NCI-H748 (cell line): ENCODE measurements around the gene EEFSEC.

Experiments
- DNase-seq: peaks from one replicate; lab custom pipeline; 2025; ENCODE audit not compliant: unreplicated experiment; lab: John Stamatoyannopoulos, UW

Gene EEFSEC, protein sequence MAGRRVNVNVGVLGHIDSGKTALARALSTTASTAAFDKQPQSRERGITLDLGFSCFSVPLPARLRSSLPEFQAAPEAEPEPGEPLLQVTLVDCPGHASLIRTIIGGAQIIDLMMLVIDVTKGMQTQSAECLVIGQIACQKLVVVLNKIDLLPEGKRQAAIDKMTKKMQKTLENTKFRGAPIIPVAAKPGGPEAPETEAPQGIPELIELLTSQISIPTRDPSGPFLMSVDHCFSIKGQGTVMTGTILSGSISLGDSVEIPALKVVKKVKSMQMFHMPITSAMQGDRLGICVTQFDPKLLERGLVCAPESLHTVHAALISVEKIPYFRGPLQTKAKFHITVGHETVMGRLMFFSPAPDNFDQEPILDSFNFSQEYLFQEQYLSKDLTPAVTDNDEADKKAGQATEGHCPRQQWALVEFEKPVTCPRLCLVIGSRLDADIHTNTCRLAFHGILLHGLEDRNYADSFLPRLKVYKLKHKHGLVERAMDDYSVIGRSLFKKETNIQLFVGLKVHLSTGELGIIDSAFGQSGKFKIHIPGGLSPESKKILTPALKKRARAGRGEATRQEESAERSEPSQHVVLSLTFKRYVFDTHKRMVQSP

DNA sequence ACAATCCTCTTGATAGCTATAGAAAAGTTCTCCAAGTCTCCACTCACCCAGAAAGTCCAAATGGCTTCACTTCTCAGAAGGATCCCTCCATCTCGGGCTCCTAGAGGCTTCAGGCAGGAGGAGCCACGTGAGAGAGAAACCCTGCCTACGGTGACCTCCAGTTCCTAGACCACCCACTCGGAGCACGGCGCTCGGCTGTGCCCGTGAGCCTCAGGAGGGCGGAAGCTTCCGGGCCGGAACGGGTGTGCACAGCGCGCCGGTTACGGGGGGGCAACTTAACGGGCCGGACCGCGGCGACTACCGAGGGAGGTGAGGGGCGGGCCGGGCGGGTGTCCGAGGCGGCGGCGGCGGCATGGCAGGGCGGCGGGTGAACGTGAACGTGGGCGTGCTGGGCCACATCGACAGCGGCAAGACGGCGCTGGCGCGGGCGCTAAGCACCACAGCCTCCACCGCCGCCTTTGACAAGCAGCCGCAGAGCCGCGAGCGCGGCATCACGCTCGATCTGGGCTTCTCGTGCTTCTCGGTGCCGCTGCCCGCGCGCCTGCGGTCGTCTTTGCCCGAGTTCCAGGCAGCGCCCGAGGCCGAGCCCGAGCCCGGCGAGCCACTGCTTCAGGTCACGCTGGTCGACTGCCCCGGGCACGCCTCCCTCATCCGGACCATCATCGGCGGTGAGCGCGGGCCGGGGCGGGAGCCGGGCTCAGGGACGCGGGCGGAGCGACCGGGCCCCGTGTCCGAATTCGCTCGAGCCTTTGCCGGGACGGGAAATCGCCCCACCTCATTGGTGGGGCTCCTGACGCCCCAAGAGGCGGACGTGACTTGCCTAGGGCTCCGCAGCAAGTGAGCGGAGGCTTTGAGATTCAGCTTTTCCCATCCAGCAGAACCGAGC is at the start of gene EEFSEC:
Gene EEFSEC (plus strand): TSS at position 326 of the 886 bp plus-strand sequence. CDS start 27 bp downstream, at position 353.
- peak; percentile 87 for DNase-seq

DNA sequence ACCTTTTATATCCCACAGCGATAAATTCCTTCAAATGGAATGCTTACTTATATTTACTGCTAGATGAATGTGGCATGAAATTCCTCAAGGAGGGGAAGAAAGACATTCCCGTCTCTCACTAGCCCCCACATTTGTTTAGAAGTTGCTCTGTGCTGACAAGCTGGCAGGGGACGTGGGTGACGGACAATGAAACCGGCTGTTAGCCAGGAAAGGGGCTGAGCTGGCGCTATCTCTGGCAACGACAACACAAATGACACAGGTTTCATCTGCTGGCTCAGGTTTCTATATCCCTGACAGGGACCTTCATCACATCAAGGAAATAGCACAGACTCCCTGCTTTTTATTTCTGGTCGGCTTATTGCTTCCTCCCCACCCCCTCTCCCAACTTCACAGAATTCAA is 45.4 kb upstream of the EEFSEC start:
- DNase-seq = no peak

DNA sequence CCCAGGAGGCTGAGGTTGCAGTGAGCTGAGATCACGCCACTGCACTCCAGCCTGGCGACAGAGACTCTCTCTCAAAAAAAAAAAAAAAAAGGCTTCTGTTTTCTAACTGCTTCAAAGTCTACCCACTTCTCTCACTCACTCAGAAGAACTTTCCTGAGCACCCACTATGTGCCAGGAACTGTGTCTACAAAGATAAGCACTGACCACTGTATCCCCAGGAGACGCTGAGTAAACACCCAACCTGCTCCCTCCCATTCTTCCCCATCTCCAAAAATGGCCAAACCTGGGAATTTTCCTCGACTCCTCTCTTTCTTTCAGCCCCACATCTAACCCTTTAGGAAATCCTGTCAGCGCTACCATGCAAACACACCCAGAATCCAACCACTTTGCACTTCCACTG is 42.1 kb upstream of the EEFSEC start:
- no peak for DNase-seq

DNA sequence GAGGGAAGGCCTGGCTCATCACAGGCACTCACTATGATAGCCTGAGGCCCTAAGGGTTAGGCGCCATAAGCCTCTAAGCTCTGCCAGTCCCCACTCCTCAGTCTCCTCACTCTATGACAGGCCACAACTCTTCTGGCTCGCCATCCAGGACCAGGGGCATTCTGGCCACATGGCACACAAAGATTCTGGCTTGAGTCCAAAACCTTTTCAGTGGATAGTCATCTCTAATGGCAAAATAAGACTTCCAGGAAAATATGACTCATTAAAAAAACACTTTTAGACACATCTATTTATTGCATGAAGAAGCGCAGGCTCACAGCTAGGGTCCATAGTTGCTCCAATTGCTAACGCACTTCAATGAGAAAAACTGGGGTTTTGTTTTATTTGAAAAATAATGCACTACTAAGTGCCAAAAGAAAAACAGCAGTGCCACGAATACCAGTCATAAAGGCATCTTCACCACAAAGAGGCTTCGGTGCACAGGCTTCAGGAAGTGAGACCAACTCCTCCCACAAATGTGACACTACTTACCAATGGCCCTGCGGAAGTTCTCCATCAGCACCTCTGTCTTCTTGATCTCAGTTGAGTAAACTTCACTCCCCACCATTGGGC is 40.8 kb upstream of the EEFSEC start:
- peak; percentile 3 for DNase-seq

DNA sequence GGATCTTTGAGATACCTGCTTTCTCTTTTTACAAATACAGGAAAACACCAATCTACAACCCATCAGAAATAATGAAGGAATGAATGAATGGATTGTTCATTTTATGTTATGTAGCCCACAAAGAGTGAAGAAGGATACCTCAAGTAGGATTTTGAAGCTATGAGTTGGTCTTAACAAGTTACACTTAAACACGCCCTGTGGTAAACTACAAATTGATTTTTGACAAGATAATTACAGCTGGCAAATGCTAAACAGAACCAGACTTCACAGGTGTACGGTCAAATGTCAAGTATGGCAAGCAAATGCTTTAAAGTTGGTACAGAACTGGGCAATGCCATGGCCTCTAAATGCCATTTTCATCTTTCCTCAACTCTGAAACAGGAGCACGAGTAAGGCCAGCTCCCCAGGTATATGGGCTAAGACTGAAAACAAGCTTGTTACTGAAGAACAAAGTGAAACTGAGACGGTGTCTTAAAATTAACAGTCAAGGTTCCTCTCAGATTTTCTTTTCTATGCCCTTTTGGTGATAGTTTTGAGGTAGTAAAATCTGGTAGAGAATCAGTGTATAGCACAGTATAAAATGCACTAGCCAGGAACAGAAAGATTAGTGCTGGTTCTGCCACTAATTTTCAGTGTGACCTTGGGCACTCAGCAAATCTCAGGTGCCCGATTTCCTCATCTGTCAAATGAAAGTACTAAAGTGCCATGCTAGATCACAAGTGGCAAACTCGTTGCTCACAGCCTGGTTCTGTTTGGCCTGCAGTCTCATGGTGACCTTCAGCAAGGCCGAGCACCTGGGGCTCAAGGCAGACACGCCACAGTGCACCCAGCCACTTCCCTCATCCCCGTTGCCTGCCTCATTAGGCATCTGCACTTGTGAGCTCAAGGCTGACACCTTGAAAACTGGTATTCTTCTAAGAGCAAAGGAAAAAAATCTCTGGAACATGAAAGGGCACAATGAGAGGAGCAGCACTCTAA is 39.2 kb upstream of the EEFSEC start:
- no peak for DNase-seq

DNA sequence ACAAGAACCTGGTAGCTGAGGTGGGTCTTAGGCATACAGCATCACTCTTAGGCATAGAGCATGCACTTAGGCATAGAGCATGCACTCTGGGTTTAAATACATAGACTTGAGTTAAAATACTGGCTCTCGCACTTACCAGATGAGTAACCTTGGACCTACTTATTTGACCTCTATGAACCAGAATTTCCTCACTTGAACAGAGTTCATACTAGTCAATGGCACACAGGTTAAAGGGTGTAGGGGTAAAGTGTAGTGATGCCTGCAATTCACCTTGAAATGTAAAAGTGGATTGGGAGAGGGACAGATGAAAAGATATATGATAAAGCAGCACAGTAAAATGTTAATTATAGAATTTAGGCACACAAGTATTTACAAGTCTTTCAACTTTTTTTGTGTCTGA is 31.3 kb upstream of the EEFSEC start:
- DNase-seq = no peak

DNA sequence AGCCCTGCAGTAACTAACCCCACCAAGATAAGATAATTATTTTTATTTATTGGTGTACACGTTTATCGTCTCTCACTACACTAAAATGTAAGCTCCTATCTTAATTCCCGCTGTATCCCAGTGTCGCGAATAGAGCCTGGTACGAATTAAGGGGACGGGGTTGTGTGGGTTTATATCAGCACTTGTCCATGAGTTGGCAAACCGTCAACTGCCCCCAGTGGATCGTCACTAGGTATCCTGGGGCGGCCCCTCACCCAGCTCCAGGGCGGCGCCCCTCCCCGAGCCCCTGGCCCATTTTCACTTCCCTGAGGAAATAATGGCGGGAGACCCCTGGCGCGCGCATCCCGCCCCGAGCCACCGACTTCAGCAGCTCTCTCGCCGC is 30.1 kb upstream of the EEFSEC start:
- no peak for DNase-seq

DNA sequence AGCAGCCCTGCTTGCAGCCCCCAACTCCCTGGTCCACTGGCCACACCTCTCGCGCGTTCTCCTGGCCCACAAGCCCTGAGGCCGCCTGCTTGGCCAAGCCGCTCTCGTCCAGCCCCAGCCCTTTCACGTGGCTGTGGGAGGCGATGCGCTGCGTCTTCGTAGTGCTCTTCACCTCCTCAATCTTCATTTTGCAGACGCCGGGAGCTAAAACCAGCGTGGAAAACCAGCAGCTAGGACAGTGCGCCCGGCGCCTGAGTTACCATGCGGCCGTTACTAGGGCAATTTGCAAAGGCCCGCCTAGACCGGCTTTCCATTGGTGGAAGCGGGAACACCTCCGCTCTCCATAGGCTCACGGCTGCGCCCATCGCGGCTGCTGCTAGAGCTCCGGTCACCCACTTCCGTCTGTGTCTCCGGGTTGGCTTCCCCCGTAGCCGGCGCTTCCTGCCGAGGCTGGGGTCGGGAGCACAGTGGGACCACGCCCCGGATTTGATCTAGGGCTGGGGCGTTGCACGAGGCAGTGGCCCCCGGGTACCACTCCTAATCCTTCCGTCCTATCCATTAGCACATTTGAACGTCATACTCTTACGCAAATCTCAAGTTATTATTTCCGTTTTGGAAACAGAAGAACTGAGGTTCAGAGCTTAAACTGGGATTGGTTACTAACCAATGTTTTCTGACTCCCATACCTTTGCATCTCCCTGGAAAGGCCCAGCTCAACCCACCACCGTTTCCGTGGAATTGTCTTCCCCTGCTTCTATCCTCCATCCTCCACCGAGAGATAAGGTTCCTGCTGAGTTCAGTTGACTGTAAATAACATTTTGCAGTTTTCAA is 29.5 kb upstream of the EEFSEC start, which contains the start of gene RUVBL1:
Gene RUVBL1 (minus strand): TSS at position 275 of the 831 bp plus-strand sequence. CDS start 88 bp downstream, at position 187.
- peak; percentile 98 for DNase-seq

DNA sequence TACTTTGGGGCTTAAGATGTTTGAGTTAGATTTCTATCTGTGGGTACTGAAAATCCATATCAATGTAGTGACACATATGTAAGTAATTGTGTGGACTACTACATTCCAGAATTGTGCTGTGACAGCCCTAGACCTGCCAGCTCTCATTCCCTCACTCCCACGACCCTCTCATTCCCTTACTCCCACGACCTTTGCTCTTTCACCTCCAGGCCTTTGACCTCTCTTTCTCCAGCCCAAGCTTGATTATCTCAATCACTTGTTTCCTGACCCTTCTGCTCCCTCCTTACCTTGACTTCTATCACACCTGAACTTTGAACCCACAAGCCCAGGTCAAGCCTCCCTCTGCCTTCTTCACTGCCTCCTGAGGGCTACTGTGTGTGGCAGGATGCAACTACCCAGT is 26.0 kb upstream of the EEFSEC start:
- no peak for DNase-seq

DNA sequence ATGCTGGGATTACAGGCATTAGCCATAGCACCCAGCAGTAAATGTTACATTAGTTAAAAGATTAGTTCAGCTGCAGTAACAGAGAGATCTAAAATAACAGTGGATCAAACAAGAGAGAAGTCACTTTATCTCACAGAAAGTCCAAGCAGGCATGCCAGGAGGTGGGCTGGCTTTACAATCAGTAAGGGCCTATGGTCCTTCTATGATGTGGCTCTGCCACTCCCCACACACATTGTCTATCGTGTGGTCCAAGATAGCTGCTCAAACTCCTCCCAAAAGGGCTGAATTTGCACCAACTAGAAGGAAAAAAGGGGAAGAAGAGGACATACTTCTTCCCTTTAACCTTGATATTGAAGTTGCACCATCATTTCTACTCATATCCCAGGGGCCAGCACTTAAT is 25.0 kb upstream of the EEFSEC start:
- no peak for DNase-seq

DNA sequence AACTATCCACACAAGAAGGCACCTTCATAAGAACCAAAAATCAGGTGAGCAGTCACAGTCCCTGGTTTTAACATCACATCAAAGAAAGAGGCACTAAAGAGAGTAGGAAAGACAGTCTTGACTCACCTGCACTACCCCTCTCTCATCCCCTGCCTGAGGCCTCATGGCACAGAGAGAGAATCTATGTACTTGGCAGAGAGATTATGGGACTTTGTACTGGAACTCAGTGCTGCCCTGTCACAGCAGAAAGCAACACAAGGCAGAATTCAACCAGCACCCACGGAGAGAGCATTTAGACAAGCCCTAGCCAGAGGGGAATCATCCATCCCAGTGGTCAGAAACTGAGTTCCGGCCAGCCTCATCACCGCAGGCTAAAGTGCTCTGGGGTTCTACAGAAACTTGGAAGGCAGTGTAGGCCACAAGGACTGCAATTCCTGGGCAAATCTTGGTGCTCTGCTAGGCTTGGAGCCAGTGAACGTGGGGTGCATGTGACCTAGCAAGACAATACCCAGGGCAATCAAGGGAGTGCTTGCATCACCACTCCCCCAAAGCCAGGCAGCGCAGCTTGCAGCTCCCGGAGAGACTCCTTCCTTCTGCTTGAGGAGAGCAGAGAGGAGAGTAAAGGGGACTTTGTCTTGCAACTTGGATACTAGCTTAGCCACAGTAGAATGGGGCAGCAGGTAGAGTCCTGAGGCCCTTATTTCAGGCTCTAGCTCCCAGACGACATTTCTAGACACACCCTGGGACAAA is 21.2 kb upstream of the EEFSEC start:
- no peak for DNase-seq

DNA sequence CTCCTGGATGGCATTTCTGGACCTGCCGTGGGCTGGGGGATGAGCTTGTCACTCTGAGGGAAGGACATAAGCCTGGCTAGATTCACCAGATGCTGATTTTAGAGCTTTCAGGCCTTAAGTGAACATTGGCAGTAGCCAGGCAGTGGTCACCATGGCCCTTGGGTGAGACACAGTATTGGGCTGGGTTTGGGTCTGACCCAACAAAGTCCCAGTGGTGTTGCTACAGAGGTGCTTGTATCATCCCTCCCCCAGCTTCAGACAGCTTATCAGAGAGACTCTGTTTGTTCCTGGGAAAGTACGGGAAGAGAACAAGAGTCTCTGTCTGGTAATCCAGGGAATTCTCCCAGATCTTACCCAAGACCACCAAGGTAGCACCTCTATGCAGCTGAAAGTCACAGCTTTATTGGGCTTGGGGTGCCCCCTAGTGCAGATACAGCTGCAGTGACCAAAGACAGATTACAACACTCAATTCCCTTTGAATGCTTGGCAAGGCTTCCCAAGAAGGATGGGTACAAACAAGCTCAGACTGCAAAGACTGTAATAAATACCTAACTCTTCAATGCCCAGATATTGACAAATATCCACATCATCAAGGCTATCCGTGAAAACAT is 19.9 kb upstream of the EEFSEC start:
- DNase-seq = peak; percentile 47

DNA sequence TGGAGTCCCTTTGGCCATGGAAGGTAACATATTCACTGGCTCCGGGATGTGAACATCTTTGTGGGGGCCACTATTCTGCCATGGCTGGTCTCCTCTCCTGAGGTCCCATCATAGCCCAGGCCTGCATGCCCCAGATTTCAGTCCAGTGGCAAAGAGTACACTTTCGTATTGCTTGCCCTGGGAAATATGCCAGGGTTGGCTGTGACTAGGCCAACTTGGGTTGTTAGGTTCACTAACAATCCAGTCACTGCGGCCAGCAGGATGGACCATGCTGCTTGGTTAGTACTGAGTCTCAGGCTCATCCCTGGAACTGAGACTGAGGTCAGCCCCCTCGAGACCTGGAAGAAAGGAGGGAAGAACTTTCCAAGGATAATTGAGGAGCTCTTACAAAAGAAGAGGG is 9.8 kb upstream of the EEFSEC start:
- no peak for DNase-seq

DNA sequence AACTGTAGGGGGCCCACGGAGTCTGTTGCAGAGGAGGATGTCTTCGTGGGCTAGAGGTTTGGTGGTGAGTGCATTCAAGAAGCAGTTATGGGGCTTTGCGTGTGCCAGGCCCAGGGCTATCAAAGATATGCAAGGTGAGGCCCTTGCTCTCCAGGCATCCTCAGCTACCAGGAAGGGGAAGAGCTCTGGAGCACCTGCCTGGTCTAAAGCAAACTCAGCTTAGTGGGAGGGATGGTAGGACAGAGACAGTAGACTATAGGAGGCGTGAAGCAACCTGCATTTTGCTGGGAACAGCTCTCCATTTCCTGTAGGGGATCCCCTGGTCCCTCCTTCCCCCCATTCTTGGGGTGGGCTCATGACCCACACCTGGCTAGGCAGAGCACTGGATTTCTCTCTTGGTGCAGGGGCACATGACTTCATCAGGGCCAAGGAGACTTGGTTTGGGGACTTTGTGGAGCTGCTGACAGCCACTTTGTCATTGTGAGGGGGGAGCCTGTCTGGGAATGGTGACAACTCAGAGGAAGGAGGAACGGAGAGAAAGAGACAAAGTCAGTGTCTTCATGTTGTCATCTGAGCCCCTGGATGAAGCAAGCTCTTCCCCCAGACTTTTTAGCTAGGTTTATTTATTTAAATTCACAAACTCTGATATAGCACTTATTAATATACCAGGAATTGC is 8.6 kb upstream of the EEFSEC start:
- peak; percentile 6 for DNase-seq

DNA sequence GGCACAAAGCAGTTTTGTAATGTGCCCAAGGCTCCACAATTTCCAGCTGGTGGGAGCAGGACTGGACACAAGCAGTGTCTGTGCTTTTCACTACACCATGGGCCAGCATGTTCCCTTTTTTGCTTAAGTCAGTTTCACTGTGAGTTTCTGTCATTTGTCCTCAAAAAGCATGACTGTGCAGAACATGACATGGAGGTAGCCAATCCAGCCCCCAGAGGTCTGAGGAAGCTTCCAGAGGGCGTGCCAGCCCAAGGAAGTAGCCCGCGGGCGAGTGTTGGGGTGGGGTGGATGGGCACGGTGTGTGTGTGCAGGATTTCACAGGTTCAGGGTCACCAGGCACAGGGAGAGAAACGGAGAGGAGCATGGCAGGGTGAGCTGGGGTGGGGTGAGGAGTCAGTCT is 8.0 kb upstream of the EEFSEC start:
- no peak for DNase-seq

DNA sequence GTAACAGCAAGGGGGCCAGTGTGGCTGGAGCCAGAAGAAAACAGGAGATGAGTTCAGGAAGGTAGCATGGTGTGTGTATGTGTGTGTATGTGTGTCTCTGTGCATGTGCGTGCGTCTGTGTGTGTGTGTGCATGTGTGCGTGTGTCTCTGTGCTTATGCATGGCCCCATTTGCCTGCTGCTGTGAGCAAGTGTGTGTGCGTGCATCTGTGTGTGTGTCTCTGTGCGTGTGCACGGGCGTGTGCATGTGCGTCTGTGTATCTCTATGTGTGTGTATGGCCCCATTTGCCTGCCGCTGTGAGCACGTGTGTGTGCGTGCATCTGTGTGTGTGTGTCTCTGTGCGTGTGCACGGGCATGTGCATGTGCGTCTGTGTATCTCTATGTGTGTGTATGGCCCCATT is 7.1 kb upstream of the EEFSEC start:
- no peak for DNase-seq

DNA sequence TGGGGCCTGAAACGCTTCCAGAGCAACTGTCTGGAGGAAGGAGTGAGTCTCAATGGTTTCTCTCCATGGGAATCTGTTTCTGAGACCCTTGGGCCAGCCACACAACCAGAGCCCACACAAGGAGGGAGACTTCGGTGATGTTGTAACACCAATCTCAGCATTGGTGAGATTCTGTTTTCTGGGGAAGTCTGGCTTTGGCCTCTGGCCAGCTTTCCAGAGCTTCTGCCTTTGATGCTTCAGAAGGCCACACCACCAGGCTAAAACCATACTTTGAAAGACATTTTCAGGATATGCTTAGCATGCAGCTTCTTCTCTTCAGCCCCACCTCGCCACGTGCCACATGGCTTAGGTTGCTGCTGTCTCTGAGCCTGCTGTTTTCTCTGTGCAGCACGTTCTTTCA is 3.6 kb upstream of the EEFSEC start:
- DNase-seq = no peak
